Endothelial cell of umbilical vein (primary cell): Measurements from ENCODE around the gene ARHGAP20. TPM values are rescaled to one million over a fixed set of nuclear protein-coding genes. Genes with fewer than 3 reads are reported as not detected.

ENCODE experiments used
- BruUV-seq: library from RNA; stranded (reverse); fragments of 400-500 nt; replicated peaks from 2 replicates; lab custom pipeline; 2021; lab: Mats Ljungman, UMichigan
- CTCF ChIA-PET: fragments of 300-600, 350-600 bp; sonication (Branson Sonifier 250); formaldehyde crosslinking; loops from one replicate; lab custom pipeline; 2021; ENCODE audit warnings: antibody characterized with exemption, inconsistent platforms; lab: Charles Lee
- POLR2A ChIA-PET: fragments of 300-600, 350-600 bp; sonication (Branson Sonifier 250); formaldehyde crosslinking; loops from one replicate; lab custom pipeline; 2021; ENCODE audit warnings: antibody characterized with exemption, inconsistent platforms; lab: Charles Lee
- DNase-seq: peaks from one replicate; pipeline ENCODE4 v3.0.0-alpha.2; 2011; ENCODE audit warnings: low read depth, low spot score
- FAIRE-seq: peaks from 2 replicates; lab custom pipeline; 2011; peaks lifted over from hg19 to GRCh38; lab: Jason Lieb, UNC
- H2AFZ ChIP-seq: 2 replicates; pipeline ENCODE4 v1.6.0; 2012; ENCODE audit warnings: low read depth, low read length, control low read depth, inconsistent platforms
- H3K27ac ChIP-seq: 2 replicates; pipeline ENCODE4 v1.5.1; 2011; ENCODE audit warnings: low read depth, mild to moderate bottlenecking, control low read depth, low read length, moderate library complexity; ENCODE audit not compliant: insufficient read depth
- H3K27me3 ChIP-seq, 2 experiments: 2 replicates each; pipeline versions ENCODE4 v1.6.0 to v1.6.1; 2011; ENCODE audit warnings: low read length in 2 of 2, mixed read lengths in 1 of 2; ENCODE audit not compliant: control insufficient read depth in 2 of 2, insufficient read depth in 2 of 2
- H3K36me3 ChIP-seq, 2 experiments: 2 replicates in 1 of 2; 3 replicates in 1 of 2; pipeline ENCODE4 v1.5.1; 2011; ENCODE audit warnings: low read length in 2 of 2, mild to moderate bottlenecking in 1 of 2, moderate library complexity in 1 of 2; ENCODE audit not compliant: control insufficient read depth in 2 of 2, insufficient read depth in 2 of 2; ENCODE audit errors: extremely low read depth in 1 of 2
- H3K4me1 ChIP-seq: 3 replicates; pipeline ENCODE4 v1.5.1; 2011; ENCODE audit warnings: mild to moderate bottlenecking, low read length; ENCODE audit not compliant: control insufficient read depth, insufficient read depth; ENCODE audit errors: extremely low read depth
- H3K4me2 ChIP-seq: 2 replicates; pipeline ENCODE4 v1.6.1; 2011; ENCODE audit warnings: low read length, control low read depth, mixed read lengths; ENCODE audit not compliant: insufficient read depth
- H3K4me3 ChIP-seq, 3 experiments: fragments of 200-600 bp in 1 of 3; sonication (generic), shearing (Covaris generic) in 1 of 3; replicated peaks in 1 of 3; 2 replicates each; pipeline ENCODE4 v1.5.1; 2011 to 2016; ENCODE audit warnings: control low read depth in 3 of 3, low read length in 3 of 3, mild to moderate bottlenecking in 2 of 3, inconsistent platforms in 1 of 3, low read depth in 1 of 3, moderate library complexity in 1 of 3; ENCODE audit not compliant: insufficient read depth in 1 of 3
- H3K79me2 ChIP-seq: 2 replicates; pipeline ENCODE4 v1.6.0; 2012; ENCODE audit warnings: low read length, inconsistent platforms; ENCODE audit not compliant: control insufficient read depth, insufficient read depth
- H3K9ac ChIP-seq: replicated peaks from 2 replicates; pipeline ENCODE3; 2011; ENCODE audit warnings: low read length, control low read depth; ENCODE audit not compliant: insufficient read depth; ENCODE audit errors: extremely low read depth
- H3K9me1 ChIP-seq: replicated peaks from 3 replicates; pipeline ENCODE4 v1.6.0; 2011; ENCODE audit warnings: mild to moderate bottlenecking, low read length; ENCODE audit not compliant: control insufficient read depth, insufficient read depth; ENCODE audit errors: extremely low read depth
- H3K9me3 ChIP-seq: replicated peaks from 2 replicates; pipeline ENCODE4 v1.5.1; 2012; ENCODE audit warnings: low read length, inconsistent platforms; ENCODE audit not compliant: control insufficient read depth, insufficient read depth
- H4K20me1 ChIP-seq: replicated peaks from 2 replicates; pipeline ENCODE3; 2011; ENCODE audit warnings: mild to moderate bottlenecking, low read length; ENCODE audit not compliant: control insufficient read depth, insufficient read depth; ENCODE audit errors: extremely low read depth
- EZH2 ChIP-seq: IDR thresholded peaks from 2 replicates; pipeline ENCODE4 v1.6.1; 2012; ENCODE audit warnings: borderline replicate concordance, low read depth, mild to moderate bottlenecking, moderate library complexity, low read length, inconsistent platforms; ENCODE audit not compliant: severe bottlenecking
- FOS ChIP-seq: IDR thresholded peaks from 2 replicates; pipeline ENCODE4 v1.6.1; 2011; ENCODE audit warnings: mild to moderate bottlenecking, low read length, moderate library complexity, borderline replicate concordance; ENCODE audit not compliant: insufficient read depth
- GATA2 ChIP-seq: IDR thresholded peaks from 2 replicates; pipeline ENCODE4 v1.7.0; 2011; ENCODE audit warnings: low read depth, mild to moderate bottlenecking, moderate library complexity, mixed read lengths, low read length; ENCODE audit not compliant: insufficient read length, insufficient read depth
- JUN ChIP-seq: IDR thresholded peaks from 2 replicates; pipeline ENCODE4 v1.6.1; 2011; ENCODE audit warnings: borderline replicate concordance, low read depth; ENCODE audit not compliant: insufficient read length, insufficient read depth
- MAX ChIP-seq: IDR thresholded peaks from 2 replicates; pipeline ENCODE4 v1.6.1; 2011; ENCODE audit not compliant: insufficient read depth, insufficient read length
- MYC ChIP-seq: IDR thresholded peaks from one replicate; pipeline ENCODE4 v1.6.1; 2011; ENCODE audit warnings: mild to moderate bottlenecking, low read depth, low read length
- POLR2A ChIP-seq: IDR thresholded peaks from 2 replicates; pipeline ENCODE4 v1.6.1; 2012; ENCODE audit warnings: low read depth, mild to moderate bottlenecking, control low read depth, low read length
- POLR2AphosphoS5 ChIP-seq: IDR thresholded peaks from 2 replicates; pipeline ENCODE4 v1.6.1; 2012; ENCODE audit warnings: low read depth, mild to moderate bottlenecking, control low read depth, low read length, moderate library complexity; ENCODE audit not compliant: insufficient read depth
- dilution Hi-C: fragments of 300-500 bp; cut with MboI; formaldehyde crosslinking; loops from one replicate; pipeline ENCODE4 v1.15.0; 2019; ENCODE audit warnings: low sequenced_read_pairs; ENCODE audit not compliant: extremely low pct_ligation_motif_present
- intact Hi-C: fragments of 100-400 bp; cut with micrococcal nuclease; formaldehyde crosslinking; loops from one replicate; pipeline ENCODE4 v1.10.0; 2022
- polyA plus RNA-seq, 4 experiments: library from polyadenylated mRNA; depleted of rRNA in 3 of 4; stranded (reverse) in 3 of 4; unstranded in 1 of 4; fragments of >200 nt; gene quantifications; 2 replicates each; pipeline versions ENCODE4 v1.2.1 to v1.2.3, GENCODE V29; 2011 to 2012; ENCODE audit warnings: missing spikeins in 1 of 4
- total RNA-seq: library from RNA; stranded (reverse); gene quantifications from 2 replicates; pipeline ENCODE4 v1.2.3, GENCODE V29; 2021
- TF ChIP-seq, protein P1 (sequence below), 2 donors: IDR thresholded peaks; 1 replicate in 1 of 2; 2 replicates in 1 of 2; pipeline ENCODE4 v1.5.1; 2011; ENCODE audit warnings: low read length in 2 of 2, mild to moderate bottlenecking in 2 of 2, moderate library complexity in 2 of 2, control low read depth in 1 of 2, inconsistent platforms in 1 of 2, low read depth in 1 of 2; ENCODE audit not compliant: insufficient read depth in 1 of 2; ENCODE audit errors: extremely low read depth in 1 of 2

The ARHGAP20 gene
- total and polyA plus RNA-seq, 2 donors (not counting 3 experiments of a cell fraction or from before 2014, with no cell fraction given): 0.51 to 1.1 TPM

DNA sequence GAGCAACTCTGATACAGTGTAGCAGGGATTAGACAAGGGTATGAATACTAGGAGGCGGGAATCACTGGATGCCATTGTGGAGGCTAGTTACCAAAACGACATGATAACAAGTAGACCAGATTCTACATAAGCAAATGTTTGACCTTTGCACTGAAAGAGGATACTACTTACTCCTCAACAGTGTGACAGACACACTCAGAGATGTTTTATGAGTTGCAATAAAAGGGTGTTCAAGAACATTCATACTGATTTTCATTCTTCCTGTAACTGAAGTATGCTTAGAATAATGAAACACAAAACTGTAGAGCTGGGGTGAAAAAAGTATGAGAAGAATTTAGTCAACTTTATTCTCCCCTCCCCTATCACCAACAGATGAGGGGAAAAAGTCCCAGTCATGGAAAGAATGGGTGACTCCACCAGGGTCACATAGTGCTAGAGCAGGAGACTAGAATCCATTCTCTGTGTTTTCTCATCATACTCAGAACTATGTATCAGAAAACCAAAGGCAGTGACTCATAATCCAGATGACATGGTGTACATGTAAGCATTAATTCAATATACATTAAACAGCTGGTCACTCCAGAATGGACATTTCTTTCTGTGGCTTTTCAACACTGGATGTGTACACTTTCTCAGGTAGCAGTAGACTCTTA, 32.8 kb downstream of the ARHGAP20 start:
- intact Hi-C loops: no loop called here
- DNase-seq: no peak
- CTCF ChIA-PET: no interaction called here

More for the DNA sequence above, 32.8 kb downstream of the ARHGAP20 start:
- Histone ChIP-seq H3K27me3 (no peaks in the 10 kb centered on the region), H3K4me2 (no peak overlapping the region), H3K4me1 (peaks cover 4% of the 10 kb centered on the region), H3K9me1 (no peaks in the 10 kb centered on the region), H2AFZ (no peak overlapping the region), H4K20me1 (no peaks in the 10 kb centered on the region), H3K27ac (no peak overlapping the region), H3K79me2 (no peaks in the 10 kb centered on the region), H3K4me3 (no peak overlapping the region), H3K9ac (no peak overlapping the region), H3K9me3 (no peaks in the 10 kb centered on the region), H3K36me3 (no peaks in the 10 kb centered on the region)
- POLR2A ChIA-PET: no interaction called here
- BruUV-seq: no TSS peak
- FAIRE-seq: no peak
- no peak for TF ChIP-seq MAX
- no peak for TF ChIP-seq POLR2AphosphoS5
- TF ChIP-seq FOS: no peak
- no peak for TF ChIP-seq POLR2A
- no peak for TF ChIP-seq EZH2
- no peak for TF ChIP-seq GATA2
- TF ChIP-seq, protein P1, sequence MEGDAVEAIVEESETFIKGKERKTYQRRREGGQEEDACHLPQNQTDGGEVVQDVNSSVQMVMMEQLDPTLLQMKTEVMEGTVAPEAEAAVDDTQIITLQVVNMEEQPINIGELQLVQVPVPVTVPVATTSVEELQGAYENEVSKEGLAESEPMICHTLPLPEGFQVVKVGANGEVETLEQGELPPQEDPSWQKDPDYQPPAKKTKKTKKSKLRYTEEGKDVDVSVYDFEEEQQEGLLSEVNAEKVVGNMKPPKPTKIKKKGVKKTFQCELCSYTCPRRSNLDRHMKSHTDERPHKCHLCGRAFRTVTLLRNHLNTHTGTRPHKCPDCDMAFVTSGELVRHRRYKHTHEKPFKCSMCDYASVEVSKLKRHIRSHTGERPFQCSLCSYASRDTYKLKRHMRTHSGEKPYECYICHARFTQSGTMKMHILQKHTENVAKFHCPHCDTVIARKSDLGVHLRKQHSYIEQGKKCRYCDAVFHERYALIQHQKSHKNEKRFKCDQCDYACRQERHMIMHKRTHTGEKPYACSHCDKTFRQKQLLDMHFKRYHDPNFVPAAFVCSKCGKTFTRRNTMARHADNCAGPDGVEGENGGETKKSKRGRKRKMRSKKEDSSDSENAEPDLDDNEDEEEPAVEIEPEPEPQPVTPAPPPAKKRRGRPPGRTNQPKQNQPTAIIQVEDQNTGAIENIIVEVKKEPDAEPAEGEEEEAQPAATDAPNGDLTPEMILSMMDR (IDR thresholded peaks at IDR 0.05; ENCODE audit: extremely low read depth in 1 of 2, insufficient read depth in 1 of 2, low read depth in 1 of 2, low read length in 2 of 2): no peak
- no peak for TF ChIP-seq MYC
- TF ChIP-seq JUN: no peak
- dilution Hi-C loops: no loop called here
